ENCODE data around the gene PTCH2. TPM values are rescaled to one million over a fixed set of nuclear protein-coding genes. Genes with fewer than 3 reads are reported as not detected.

The PTCH2 gene
- total RNA-seq, 4 donors from 2014 or later = 0.14 to 1.2 (median 0.64) TPM; not detected in 1

- Histone ChIP-seq H3K36me3 (peaks cover 0 to 6% (median 0%) of the 10 kb centered on the region in 4 donors), H3K27ac (peak overlapping the region; percentile 26 to 90 (median 50)), H3K4me1 (peaks cover 21 to 44% (median 31%) of the 10 kb centered on the region in 4 donors), H3K27me3 (no peaks in the 10 kb centered on the region), H3K9me3 (no peaks in the 10 kb centered on the region), H3K4me3 (peak overlapping the region in 1 of 4 donors; percentile 81)
- in situ Hi-C loops (cut with MboI; ENCODE audit: low pct_ligation_motif_present in 1 of 4, low pct_unique_long_range_greater_than_20kb in 1 of 4, low sequenced_read_pairs in 3 of 4) = no loop called here
- no peak for DNase-seq
- intact Hi-C loops (cut with DNase I; ENCODE audit: low total_unique reads) = no loop called here
- TF ChIP-seq POLR2A (IDR thresholded peaks at IDR 0.05) = no peak
- TF ChIP-seq, protein P1, sequence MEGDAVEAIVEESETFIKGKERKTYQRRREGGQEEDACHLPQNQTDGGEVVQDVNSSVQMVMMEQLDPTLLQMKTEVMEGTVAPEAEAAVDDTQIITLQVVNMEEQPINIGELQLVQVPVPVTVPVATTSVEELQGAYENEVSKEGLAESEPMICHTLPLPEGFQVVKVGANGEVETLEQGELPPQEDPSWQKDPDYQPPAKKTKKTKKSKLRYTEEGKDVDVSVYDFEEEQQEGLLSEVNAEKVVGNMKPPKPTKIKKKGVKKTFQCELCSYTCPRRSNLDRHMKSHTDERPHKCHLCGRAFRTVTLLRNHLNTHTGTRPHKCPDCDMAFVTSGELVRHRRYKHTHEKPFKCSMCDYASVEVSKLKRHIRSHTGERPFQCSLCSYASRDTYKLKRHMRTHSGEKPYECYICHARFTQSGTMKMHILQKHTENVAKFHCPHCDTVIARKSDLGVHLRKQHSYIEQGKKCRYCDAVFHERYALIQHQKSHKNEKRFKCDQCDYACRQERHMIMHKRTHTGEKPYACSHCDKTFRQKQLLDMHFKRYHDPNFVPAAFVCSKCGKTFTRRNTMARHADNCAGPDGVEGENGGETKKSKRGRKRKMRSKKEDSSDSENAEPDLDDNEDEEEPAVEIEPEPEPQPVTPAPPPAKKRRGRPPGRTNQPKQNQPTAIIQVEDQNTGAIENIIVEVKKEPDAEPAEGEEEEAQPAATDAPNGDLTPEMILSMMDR (IDR thresholded peaks at IDR 0.05) = no peak
- TF ChIP-seq EP300 (IDR thresholded peaks at IDR 0.05; ENCODE audit: low read depth) = no peak
- no peak for TF ChIP-seq POLR2AphosphoS5 (IDR thresholded peaks at IDR 0.05)
- WGBS, 2 donors (ENCODE audit: low coverage in 1 of 2) = 62 to 83% methylated on average over 2 to 13 of the region's 13 CpGs
Observed at GRCh38 chr1:44802306-44803061, 40.6 kb downstream of the PTCH2 start.

DNA sequence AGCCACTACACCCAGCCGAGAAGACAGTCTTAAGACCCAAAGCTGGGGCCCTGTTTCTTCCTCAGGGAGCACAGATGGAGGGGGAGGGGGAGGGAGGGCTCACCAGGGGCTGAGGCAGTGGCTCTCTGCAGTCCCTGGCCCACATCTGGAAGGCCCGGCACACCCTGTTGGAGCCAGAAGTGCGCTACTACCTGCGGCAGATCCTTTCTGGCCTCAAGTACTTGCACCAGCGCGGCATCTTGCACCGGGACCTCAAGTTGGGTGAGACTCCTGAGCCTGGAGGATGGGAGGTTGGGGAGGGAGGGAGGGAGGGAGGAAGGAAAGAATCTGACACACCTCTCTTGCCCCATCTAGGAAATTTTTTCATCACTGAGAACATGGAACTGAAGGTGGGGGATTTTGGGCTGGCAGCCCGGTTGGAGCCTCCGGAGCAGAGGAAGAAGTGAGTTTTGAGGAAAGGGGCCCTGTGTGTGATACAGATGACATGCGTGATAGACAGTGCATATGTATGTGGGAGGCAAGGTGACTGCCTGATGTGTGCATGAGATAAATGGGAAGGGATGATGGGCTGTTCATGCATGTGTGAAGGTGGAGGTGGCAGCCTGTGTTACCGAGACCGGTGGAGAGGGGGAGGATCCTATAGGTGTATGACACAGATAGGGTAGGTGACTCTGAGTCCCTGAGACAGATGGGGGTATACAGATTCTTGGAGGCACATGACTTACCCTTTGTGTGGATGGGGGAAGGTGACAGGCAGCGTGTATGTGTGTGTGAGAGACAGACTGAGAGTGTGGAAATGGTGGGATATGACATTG is 41.4 kb downstream of the PTCH2 start:
- WGBS, 2 donors (ENCODE audit: low coverage in 1 of 2) = 78 to 85% methylated on average over 4 to 13 of the region's 13 CpGs
- H3K27me3 ChIP-seq = no peaks in the 10 kb centered on the region
- DNase-seq = peak; percentile 17
- H3K36me3 ChIP-seq = peaks cover 0 to 6% (median 0%) of the 10 kb centered on the region in 4 donors
- intact Hi-C loops (cut with DNase I; ENCODE audit: low total_unique reads) = no loop called here
- peaks cover 13 to 36% (median 23%) of the 10 kb centered on the region in 4 donors for H3K4me1 ChIP-seq
- in situ Hi-C loops (cut with MboI; ENCODE audit: low pct_ligation_motif_present in 1 of 4, low pct_unique_long_range_greater_than_20kb in 1 of 4, low sequenced_read_pairs in 3 of 4) = no loop called here
- H3K27ac ChIP-seq = peak overlapping the region; percentile 26 to 90 (median 50)
- H3K9me3 ChIP-seq = no peaks in the 10 kb centered on the region
- TF ChIP-seq POLR2AphosphoS5 (IDR thresholded peaks at IDR 0.05) (no peak), POLR2A (IDR thresholded peaks at IDR 0.05) (no peak)
- TF ChIP-seq, protein P1 (IDR thresholded peaks at IDR 0.05) = no peak
- H3K4me3 ChIP-seq = peak overlapping the region in 2 of 4 donors; percentile 81 to 91

DNA sequence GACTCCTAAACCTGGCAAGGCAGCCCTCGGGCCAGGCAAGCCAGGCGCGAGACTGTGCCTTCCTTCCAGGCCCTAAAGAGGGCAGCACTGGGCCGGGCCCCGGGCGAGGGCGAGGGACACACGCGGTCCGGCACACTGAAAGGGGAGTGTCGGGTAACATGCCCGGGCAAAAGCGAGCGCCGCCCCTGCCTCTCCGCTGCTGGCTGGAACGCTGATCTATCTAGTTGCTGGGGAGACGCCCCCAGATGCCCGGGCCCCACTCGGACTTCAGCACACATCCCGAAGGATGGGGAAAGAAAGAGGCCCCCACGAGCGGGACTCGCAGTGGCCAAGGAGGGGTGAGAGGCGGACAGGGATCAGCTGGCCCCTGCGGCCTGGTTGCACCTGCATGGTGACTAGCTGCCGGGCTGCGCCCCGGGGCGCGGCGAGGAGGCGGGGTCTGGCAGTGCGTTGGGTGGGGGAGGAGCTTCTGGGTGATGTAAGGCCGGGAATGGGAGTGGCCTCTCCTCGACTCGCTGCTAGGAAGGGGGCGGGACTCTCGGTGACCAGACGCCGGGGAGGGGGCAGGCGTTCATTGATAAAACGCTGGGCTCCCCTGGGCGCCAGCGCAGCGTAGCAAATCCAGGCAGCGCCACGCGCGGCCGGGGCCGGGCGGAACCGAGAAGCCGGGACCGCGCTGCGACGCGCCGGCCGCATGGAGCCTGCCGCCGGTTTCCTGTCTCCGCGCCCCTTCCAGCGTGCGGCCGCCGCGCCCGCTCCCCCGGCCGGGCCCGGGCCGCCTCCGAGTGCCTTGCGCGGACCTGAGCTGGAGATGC is 43.1 kb downstream of the PTCH2 start, which contains the start of gene PLK3:
PLK3 (plus strand) TSS at position 608 of the 815 bp plus-strand sequence; CDS start at position 695, 87 bp downstream.
- intact Hi-C loops (cut with DNase I; ENCODE audit: low total_unique reads) = no loop called here
- H3K9me3 ChIP-seq = no peaks in the 10 kb centered on the region
- WGBS, 2 donors (ENCODE audit: low coverage in 1 of 2) = 0 to 1% methylated on average over 7 to 57 of the region's 79 CpGs

More for the DNA sequence above, 43.1 kb downstream of the PTCH2 start, which contains the start of gene PLK3:
- TF ChIP-seq EP300 (IDR thresholded peaks at IDR 0.05; ENCODE audit: low read depth) (peak; percentile 29), POLR2AphosphoS5 (IDR thresholded peaks at IDR 0.05) (peak; percentile 89 to 97 (median 97)), POLR2A (IDR thresholded peaks at IDR 0.05) (peak; percentile 92)
- TF ChIP-seq, protein P1 (IDR thresholded peaks at IDR 0.05) = peak; percentile 84 to 97 (median 92)
- H3K36me3 ChIP-seq = no peaks in the 10 kb centered on the region
- peak within 1 kb of the TSS; percentile 90 to 96 (median 94) for H3K27ac ChIP-seq
- H3K27me3 ChIP-seq = no peaks in the 10 kb centered on the region
- H3K4me3 ChIP-seq = peak within 1 kb of the TSS; percentile 58 to 91 (median 75)
- in situ Hi-C loops (cut with MboI; ENCODE audit: low pct_ligation_motif_present in 1 of 4, low pct_unique_long_range_greater_than_20kb in 1 of 4, low sequenced_read_pairs in 3 of 4) = loop anchor here in 2 of 4 donors (25.0 kb wide), 2 partner anchors 212 to 512 kb away; partner anchors contain the start of genes HECTD3 (in 1 of the 2) and UROD (in 1 of the 2)
- H3K4me1 ChIP-seq = peaks cover 6 to 26% (median 16%) of the 10 kb centered on the region in 4 donors
- peak; percentile 99 for DNase-seq

Measured in transverse colon (tissue), 4 donors.